ENCODE results near the gene KCNT1.

KCNT1 gene

DNA sequence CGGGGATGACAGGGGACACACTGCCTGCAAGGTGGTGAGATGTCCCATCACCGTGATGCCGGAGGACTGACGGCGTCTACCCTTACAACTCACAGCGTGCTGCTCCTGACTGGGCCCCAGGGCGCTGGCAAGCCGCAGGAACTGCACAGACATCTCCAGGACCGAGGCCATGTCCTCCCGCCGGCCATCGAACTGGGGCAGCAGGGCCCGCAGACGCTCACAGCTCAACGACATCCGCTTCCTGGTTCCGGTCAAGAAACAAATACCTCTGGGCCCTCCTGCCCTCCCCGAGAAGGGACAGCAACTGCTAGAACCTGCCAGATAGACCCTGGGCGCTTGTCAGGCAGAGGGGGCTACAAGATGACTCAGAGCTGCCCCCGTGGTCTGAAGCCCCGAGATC is 3.7 kb upstream of the KCNT1 start:
- peaks cover 4 to 5% of the 10 kb centered on the region in 2 donors for H3K27me3 ChIP-seq (ENCODE audit: control insufficient read depth in 1 of 2, insufficient read depth in 2 of 2, low read length in 2 of 2)
- no peak overlapping the region for H3K27ac ChIP-seq (ENCODE audit: low read depth, low read length)
- H3K4me3 ChIP-seq (ENCODE audit: low read depth in 1 of 2, low read length in 2 of 2), result no peak overlapping the region
- no peaks in the 10 kb centered on the region for H3K9me3 ChIP-seq (ENCODE audit: control insufficient read depth in 1 of 2, low read length in 2 of 2)
- H3K9ac ChIP-seq (ENCODE audit: low read depth in 1 of 2, low read length in 2 of 2), result no peak overlapping the region
- H3K36me3 ChIP-seq (ENCODE audit: control insufficient read depth in 1 of 2, insufficient read depth in 2 of 2, low read length in 2 of 2), result no peaks in the 10 kb centered on the region
- H3K4me1 ChIP-seq (ENCODE audit: control insufficient read depth in 1 of 2, insufficient read depth in 2 of 2, low read length in 2 of 2), result no peaks in the 10 kb centered on the region

DNA sequence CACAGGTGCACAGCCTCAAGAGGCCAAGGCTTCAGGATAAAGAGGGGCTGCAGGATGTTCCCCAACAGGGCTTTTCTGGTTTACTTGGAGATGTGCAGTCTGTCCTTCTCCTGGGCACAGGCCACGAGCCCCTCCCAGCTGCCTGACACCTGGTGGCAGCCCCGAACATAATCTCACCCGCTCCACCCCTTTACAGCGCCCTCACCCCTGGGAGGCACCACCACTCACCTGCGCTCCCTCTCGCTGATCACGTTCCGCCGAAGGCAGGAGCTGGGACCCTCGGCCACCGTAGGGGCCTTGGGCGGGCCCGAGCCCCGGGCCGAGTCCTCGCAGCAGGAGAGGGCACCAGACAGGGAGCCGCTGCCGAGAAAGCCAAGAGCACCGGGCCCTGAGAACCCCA is 3.2 kb upstream of the KCNT1 start:
- no peaks in the 10 kb centered on the region for H3K9me3 ChIP-seq (ENCODE audit: control insufficient read depth in 1 of 2, low read length in 2 of 2)
- no peak overlapping the region for H3K9ac ChIP-seq (ENCODE audit: low read depth in 1 of 2, low read length in 2 of 2)
- no peak overlapping the region for H3K4me3 ChIP-seq (ENCODE audit: low read depth in 1 of 2, low read length in 2 of 2)
- no peaks in the 10 kb centered on the region for H3K36me3 ChIP-seq (ENCODE audit: control insufficient read depth in 1 of 2, insufficient read depth in 2 of 2, low read length in 2 of 2)
- H3K27me3 ChIP-seq (ENCODE audit: control insufficient read depth in 1 of 2, insufficient read depth in 2 of 2, low read length in 2 of 2), result peaks cover 4 to 5% of the 10 kb centered on the region in 2 donors
- no peaks in the 10 kb centered on the region for H3K4me1 ChIP-seq (ENCODE audit: control insufficient read depth in 1 of 2, insufficient read depth in 2 of 2, low read length in 2 of 2)
- H3K27ac ChIP-seq (ENCODE audit: low read depth, low read length), result no peak overlapping the region

DNA sequence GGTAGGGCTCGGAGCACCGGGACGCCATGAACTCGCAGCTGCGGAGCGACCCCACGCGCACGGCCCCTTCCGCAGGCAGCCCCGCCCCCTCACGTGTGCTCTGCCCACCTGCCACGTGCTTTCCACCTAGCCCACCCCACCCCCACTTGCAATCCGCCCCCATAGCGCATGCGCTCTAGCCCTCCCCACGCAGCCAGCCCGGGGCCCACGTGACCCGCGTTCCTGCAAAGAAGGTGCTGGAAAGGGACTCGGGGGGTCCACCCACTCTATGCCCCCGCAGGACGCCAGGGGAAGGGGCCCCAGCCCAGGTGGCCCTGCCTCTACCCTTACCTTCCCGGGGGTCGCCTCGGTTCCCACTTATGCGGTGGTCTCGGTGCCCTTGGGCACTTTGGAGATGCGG is 2.5 kb upstream of the KCNT1 start, which contains the start of gene SOHLH1:
Gene SOHLH1 (minus strand): TSS at position 42 of the 400 bp plus-strand sequence. CDS start 14 bp downstream, at position 28.
- Histone ChIP-seq H3K9ac (ENCODE audit: low read depth in 1 of 2, low read length in 2 of 2) (no peak within 1 kb of the TSS), H3K27ac (ENCODE audit: low read depth, low read length) (no peak within 1 kb of the TSS), H3K9me3 (ENCODE audit: control insufficient read depth in 1 of 2, low read length in 2 of 2) (no peaks in the 10 kb centered on the region), H3K4me3 (ENCODE audit: low read depth in 1 of 2, low read length in 2 of 2) (no peak within 1 kb of the TSS), H3K36me3 (ENCODE audit: control insufficient read depth in 1 of 2, insufficient read depth in 2 of 2, low read length in 2 of 2) (no peaks in the 10 kb centered on the region), H3K27me3 (ENCODE audit: control insufficient read depth in 1 of 2, insufficient read depth in 2 of 2, low read length in 2 of 2) (peaks cover 4 to 5% of the 10 kb centered on the region in 2 donors), H3K4me1 (ENCODE audit: control insufficient read depth in 1 of 2, insufficient read depth in 2 of 2, low read length in 2 of 2) (no peaks in the 10 kb centered on the region)

GRCh38 chr9:135700525-135700924 is 1.5 kb upstream of the KCNT1 start:
- Histone ChIP-seq H3K9me3 (ENCODE audit: control insufficient read depth in 1 of 2, low read length in 2 of 2) (no peaks in the 10 kb centered on the region), H3K27me3 (ENCODE audit: control insufficient read depth in 1 of 2, insufficient read depth in 2 of 2, low read length in 2 of 2) (peaks cover 5 to 8% of the 10 kb centered on the region in 2 donors), H3K36me3 (ENCODE audit: control insufficient read depth in 1 of 2, insufficient read depth in 2 of 2, low read length in 2 of 2) (no peaks in the 10 kb centered on the region), H3K9ac (ENCODE audit: low read depth in 1 of 2, low read length in 2 of 2) (no peak overlapping the region), H3K4me1 (ENCODE audit: control insufficient read depth in 1 of 2, insufficient read depth in 2 of 2, low read length in 2 of 2) (no peaks in the 10 kb centered on the region), H3K27ac (ENCODE audit: low read depth, low read length) (no peak overlapping the region), H3K4me3 (ENCODE audit: low read depth in 1 of 2, low read length in 2 of 2) (no peak overlapping the region)

- Histone ChIP-seq H3K4me1 (ENCODE audit: control insufficient read depth in 1 of 2, insufficient read depth in 2 of 2, low read length in 2 of 2) (no peaks in the 10 kb centered on the region), H3K27me3 (ENCODE audit: control insufficient read depth in 1 of 2, insufficient read depth in 2 of 2, low read length in 2 of 2) (peaks cover 5 to 8% of the 10 kb centered on the region in 2 donors), H3K36me3 (ENCODE audit: control insufficient read depth in 1 of 2, insufficient read depth in 2 of 2, low read length in 2 of 2) (no peaks in the 10 kb centered on the region), H3K9ac (ENCODE audit: low read depth in 1 of 2, low read length in 2 of 2) (no peak overlapping the region), H3K9me3 (ENCODE audit: control insufficient read depth in 1 of 2, low read length in 2 of 2) (no peaks in the 10 kb centered on the region), H3K27ac (ENCODE audit: low read depth, low read length) (no peak overlapping the region), H3K4me3 (ENCODE audit: low read depth in 1 of 2, low read length in 2 of 2) (no peak overlapping the region)
Observed at GRCh38 chr9:135701067-135701958, 672 bp upstream of the KCNT1 start.

GRCh38 chr9:135703726-135704125 is 1.7 kb downstream of the KCNT1 start:
- H3K9ac ChIP-seq (ENCODE audit: low read depth in 1 of 2, low read length in 2 of 2), result no peak overlapping the region

DNA sequence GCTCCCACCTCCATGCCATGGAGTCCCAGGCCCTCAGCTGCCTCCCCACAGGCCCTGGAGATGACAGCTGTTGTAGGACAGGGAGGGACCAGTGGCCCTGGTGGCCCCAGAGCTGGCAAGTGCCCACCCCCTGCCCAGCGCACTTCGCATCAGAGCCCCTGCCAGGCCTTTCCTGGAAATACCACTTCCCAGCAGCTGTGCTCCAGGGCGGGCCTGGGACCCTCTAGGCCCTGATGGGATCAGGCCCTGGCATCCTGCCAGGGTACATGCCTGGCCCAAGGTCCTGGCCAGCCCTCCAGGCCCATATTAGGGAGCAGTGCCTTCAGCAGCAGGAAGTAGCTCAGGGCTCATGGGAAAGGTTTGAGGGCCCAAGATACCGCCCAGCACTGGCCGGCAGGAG is 2.5 kb downstream of the KCNT1 start:
- H3K4me3 ChIP-seq (ENCODE audit: low read depth in 1 of 2, low read length in 2 of 2), result no peak overlapping the region

More at GRCh38 chr9:135703726-135704125, 1.7 kb downstream of the KCNT1 start:
- Histone ChIP-seq H3K4me1 (ENCODE audit: control insufficient read depth in 1 of 2, insufficient read depth in 2 of 2, low read length in 2 of 2) (no peaks in the 10 kb centered on the region), H3K27me3 (ENCODE audit: control insufficient read depth in 1 of 2, insufficient read depth in 2 of 2, low read length in 2 of 2) (peaks cover 5 to 8% of the 10 kb centered on the region in 2 donors), H3K4me3 (ENCODE audit: low read depth in 1 of 2, low read length in 2 of 2) (no peak overlapping the region), H3K36me3 (ENCODE audit: control insufficient read depth in 1 of 2, insufficient read depth in 2 of 2, low read length in 2 of 2) (no peaks in the 10 kb centered on the region), H3K27ac (ENCODE audit: low read depth, low read length) (no peak overlapping the region), H3K9me3 (ENCODE audit: control insufficient read depth in 1 of 2, low read length in 2 of 2) (no peaks in the 10 kb centered on the region)

GRCh38 chr9:135705376-135705775 is 3.4 kb downstream of the KCNT1 start:
- Histone ChIP-seq H3K27ac (ENCODE audit: low read depth, low read length) (no peak overlapping the region), H3K27me3 (ENCODE audit: control insufficient read depth in 1 of 2, insufficient read depth in 2 of 2, low read length in 2 of 2) (peaks cover 5 to 8% of the 10 kb centered on the region in 2 donors), H3K4me1 (ENCODE audit: control insufficient read depth in 1 of 2, insufficient read depth in 2 of 2, low read length in 2 of 2) (no peaks in the 10 kb centered on the region), H3K36me3 (ENCODE audit: control insufficient read depth in 1 of 2, insufficient read depth in 2 of 2, low read length in 2 of 2) (no peaks in the 10 kb centered on the region), H3K9ac (ENCODE audit: low read depth in 1 of 2, low read length in 2 of 2) (no peak overlapping the region), H3K9me3 (ENCODE audit: control insufficient read depth in 1 of 2, low read length in 2 of 2) (no peaks in the 10 kb centered on the region), H3K4me3 (ENCODE audit: low read depth in 1 of 2, low read length in 2 of 2) (no peak overlapping the region)

More for the DNA sequence above, 2.5 kb downstream of the KCNT1 start:
- Histone ChIP-seq H3K27ac (ENCODE audit: low read depth, low read length) (no peak overlapping the region), H3K27me3 (ENCODE audit: control insufficient read depth in 1 of 2, insufficient read depth in 2 of 2, low read length in 2 of 2) (peaks cover 5 to 8% of the 10 kb centered on the region in 2 donors), H3K9ac (ENCODE audit: low read depth in 1 of 2, low read length in 2 of 2) (no peak overlapping the region), H3K9me3 (ENCODE audit: control insufficient read depth in 1 of 2, low read length in 2 of 2) (no peaks in the 10 kb centered on the region), H3K4me1 (ENCODE audit: control insufficient read depth in 1 of 2, insufficient read depth in 2 of 2, low read length in 2 of 2) (no peaks in the 10 kb centered on the region), H3K36me3 (ENCODE audit: control insufficient read depth in 1 of 2, insufficient read depth in 2 of 2, low read length in 2 of 2) (no peaks in the 10 kb centered on the region)

DNA sequence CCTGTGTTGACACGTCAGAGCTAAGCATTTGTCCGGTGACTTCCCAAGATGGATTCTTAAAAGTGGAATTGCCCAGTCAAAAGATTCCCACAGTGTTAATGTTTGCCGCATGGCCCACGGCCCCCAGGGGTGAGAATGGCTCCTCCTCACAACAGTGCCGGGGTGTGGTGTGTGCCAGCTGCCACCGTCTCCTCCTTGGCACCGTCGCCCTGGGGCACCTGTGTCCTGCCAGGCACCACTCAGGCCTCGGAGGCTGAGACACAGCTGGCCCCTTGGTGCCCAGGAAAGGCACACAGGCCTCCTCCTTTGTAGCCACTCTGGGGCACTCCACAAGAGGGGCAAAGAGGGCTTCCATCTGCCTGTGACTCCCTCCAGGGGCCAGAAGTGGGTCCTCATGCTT is 4.3 kb downstream of the KCNT1 start:
- no peaks in the 10 kb centered on the region for H3K9me3 ChIP-seq (ENCODE audit: control insufficient read depth in 1 of 2, low read length in 2 of 2)
- no peak overlapping the region for H3K9ac ChIP-seq (ENCODE audit: low read depth in 1 of 2, low read length in 2 of 2)
- H3K27me3 ChIP-seq (ENCODE audit: control insufficient read depth in 1 of 2, insufficient read depth in 2 of 2, low read length in 2 of 2), result peaks cover 0 to 8% of the 10 kb centered on the region in 2 donors
- no peaks in the 10 kb centered on the region for H3K4me1 ChIP-seq (ENCODE audit: control insufficient read depth in 1 of 2, insufficient read depth in 2 of 2, low read length in 2 of 2)
- H3K27ac ChIP-seq (ENCODE audit: low read depth, low read length), result no peak overlapping the region
- H3K36me3 ChIP-seq (ENCODE audit: control insufficient read depth in 1 of 2, insufficient read depth in 2 of 2, low read length in 2 of 2), result no peaks in the 10 kb centered on the region
- H3K4me3 ChIP-seq (ENCODE audit: low read depth in 1 of 2, low read length in 2 of 2), result no peak overlapping the region

GRCh38 chr9:135707252-135708138 is 5.5 kb downstream of the KCNT1 start:
- Histone ChIP-seq H3K9ac (ENCODE audit: low read depth in 1 of 2, low read length in 2 of 2) (no peak overlapping the region), H3K27ac (ENCODE audit: low read depth, low read length) (no peak overlapping the region), H3K36me3 (ENCODE audit: control insufficient read depth in 1 of 2, insufficient read depth in 2 of 2, low read length in 2 of 2) (no peaks in the 10 kb centered on the region), H3K27me3 (ENCODE audit: control insufficient read depth in 1 of 2, insufficient read depth in 2 of 2, low read length in 2 of 2) (peaks cover 0 to 8% of the 10 kb centered on the region in 2 donors), H3K4me1 (ENCODE audit: control insufficient read depth in 1 of 2, insufficient read depth in 2 of 2, low read length in 2 of 2) (no peaks in the 10 kb centered on the region), H3K4me3 (ENCODE audit: low read depth in 1 of 2, low read length in 2 of 2) (no peak overlapping the region), H3K9me3 (ENCODE audit: control insufficient read depth in 1 of 2, low read length in 2 of 2) (no peaks in the 10 kb centered on the region)

All from duodenal mucosa (tissue), 2 donors.